HL-60 (cell line): ENCODE data around the gene EIPR1.

Source experiments
- CTCF ChIP-seq: IDR thresholded peaks from one replicate; pipeline ENCODE4 v1.5.1; 2011; ENCODE audit warnings: low read length, control low read depth, inconsistent platforms; ENCODE audit not compliant: insufficient read depth
- REST ChIP-seq: IDR thresholded peaks from 2 replicates; pipeline ENCODE4 v1.6.1; 2012; ENCODE audit warnings: low read depth; ENCODE audit not compliant: insufficient replicate concordance

GRCh38 chr2:3260959-3261358, 116.7 kb downstream of the EIPR1 start:
- TF ChIP-seq CTCF (no peak), REST (no peak)
